ENCODE data around the gene CEP55. TPM values are rescaled to one million over a fixed set of nuclear protein-coding genes. Genes with fewer than 3 reads are reported as not detected.

CEP55 gene
- total and polyA plus RNA-seq, 4 donors: 1.6 to 3.5 (median 1.8) TPM

DNA sequence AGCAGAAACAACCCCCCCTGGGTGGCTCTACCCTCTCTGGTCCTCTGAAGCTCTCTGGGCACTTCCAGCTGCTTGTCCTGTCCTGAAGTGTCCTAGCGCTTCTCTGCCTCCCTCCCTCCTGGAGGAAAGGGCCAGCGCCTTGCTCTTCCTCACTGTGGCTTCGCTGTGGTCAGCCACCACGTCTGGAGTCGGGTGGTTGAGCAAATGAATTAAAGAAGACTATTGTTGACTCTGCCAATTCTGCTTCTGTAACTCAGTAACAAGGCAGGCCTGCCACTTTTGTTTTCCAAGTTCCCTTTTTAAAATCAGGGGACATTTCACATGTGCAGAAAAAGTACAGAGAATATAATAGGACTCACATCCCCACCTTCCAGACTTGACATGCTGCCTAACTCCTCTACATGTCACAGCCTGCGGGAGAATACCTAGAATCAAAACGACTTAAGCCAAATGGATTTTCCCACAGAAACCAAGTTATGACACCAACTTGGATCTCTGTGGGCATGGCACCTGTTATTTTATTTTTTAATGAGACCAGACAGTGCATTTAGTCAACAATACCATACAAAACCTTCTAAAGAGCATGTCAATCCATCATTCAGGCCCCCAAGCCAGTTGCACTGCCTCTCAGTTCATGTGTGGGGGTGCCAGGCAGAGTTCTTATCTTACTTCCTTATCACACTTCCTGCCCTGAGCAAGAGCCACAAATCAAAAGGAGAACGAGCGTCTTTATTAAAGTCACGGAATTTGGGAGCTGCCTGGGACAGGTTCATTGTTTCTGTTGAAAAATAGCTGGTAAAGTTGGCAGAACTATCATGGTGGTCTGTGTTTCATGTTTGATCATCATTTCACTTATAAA lies 76.9 kb downstream of the CEP55 start:
- Histone ChIP-seq H3K4me1 (ENCODE audit: control insufficient read depth in 5 of 5, insufficient read depth in 5 of 5, low read length in 5 of 5) (peaks cover 0 to 2% (median 0%) of the 10 kb centered on the region in 5 donors), H3K4me3 (no peak overlapping the region), H3K27me3 (ENCODE audit: control insufficient read depth in 3 of 3, insufficient read depth in 3 of 3, low read length in 2 of 3) (peaks cover 0 to 35% (median 21%) of the 10 kb centered on the region in 3 donors), H3K9me3 (ENCODE audit: control insufficient read depth in 4 of 4, insufficient read depth in 3 of 4, low read length in 3 of 4) (no peaks in the 10 kb centered on the region), H3K27ac (ENCODE audit: low read depth in 1 of 2, low read length in 1 of 2) (no peak overlapping the region), H3K9ac (ENCODE audit: insufficient read depth in 1 of 2, low read length in 2 of 2) (no peak overlapping the region), H3K36me3 (ENCODE audit: control insufficient read depth in 4 of 4, insufficient read depth in 4 of 4, low read length in 4 of 4) (no peaks in the 10 kb centered on the region)
- WGBS, 2 donors: 11 to 25% methylated on average over 10 of the region's 10 CpGs
- TF ChIP-seq, protein P1, sequence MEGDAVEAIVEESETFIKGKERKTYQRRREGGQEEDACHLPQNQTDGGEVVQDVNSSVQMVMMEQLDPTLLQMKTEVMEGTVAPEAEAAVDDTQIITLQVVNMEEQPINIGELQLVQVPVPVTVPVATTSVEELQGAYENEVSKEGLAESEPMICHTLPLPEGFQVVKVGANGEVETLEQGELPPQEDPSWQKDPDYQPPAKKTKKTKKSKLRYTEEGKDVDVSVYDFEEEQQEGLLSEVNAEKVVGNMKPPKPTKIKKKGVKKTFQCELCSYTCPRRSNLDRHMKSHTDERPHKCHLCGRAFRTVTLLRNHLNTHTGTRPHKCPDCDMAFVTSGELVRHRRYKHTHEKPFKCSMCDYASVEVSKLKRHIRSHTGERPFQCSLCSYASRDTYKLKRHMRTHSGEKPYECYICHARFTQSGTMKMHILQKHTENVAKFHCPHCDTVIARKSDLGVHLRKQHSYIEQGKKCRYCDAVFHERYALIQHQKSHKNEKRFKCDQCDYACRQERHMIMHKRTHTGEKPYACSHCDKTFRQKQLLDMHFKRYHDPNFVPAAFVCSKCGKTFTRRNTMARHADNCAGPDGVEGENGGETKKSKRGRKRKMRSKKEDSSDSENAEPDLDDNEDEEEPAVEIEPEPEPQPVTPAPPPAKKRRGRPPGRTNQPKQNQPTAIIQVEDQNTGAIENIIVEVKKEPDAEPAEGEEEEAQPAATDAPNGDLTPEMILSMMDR (IDR thresholded peaks at IDR 0.05; ENCODE audit: control extremely low read depth, extremely low read depth): no peak
- DNase-seq (peak in 1 of 3 donors; percentile 29), ATAC-seq (ENCODE audit: insufficient read depth, low FRiP score) (no peak)

DNA sequence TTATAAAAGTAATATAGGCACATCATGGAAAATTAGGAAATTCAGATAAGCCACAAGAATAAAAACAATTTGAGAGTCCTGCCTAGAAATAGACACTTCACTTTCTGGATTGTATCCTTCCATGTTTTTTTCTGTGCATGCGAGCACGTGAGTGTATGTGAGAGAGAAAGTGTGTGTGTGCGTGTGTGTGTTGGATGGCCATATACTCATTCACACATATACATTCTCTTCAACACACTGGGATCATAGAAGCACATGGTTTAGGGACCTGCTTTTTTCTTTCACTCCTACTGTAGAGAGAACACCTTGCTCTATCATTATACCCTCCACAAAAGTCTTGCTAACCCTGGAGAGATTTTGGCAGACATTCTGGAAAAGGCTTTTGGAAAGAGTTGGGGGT lies 77.5 kb downstream of the CEP55 start:
- no peak overlapping the region for H3K27ac ChIP-seq (ENCODE audit: low read depth in 1 of 2, low read length in 1 of 2)
- no peak for ATAC-seq (ENCODE audit: insufficient read depth, low FRiP score)
- 47 to 58% methylated on average over 3 of the region's 3 CpGs for WGBS, 2 donors

DNA sequence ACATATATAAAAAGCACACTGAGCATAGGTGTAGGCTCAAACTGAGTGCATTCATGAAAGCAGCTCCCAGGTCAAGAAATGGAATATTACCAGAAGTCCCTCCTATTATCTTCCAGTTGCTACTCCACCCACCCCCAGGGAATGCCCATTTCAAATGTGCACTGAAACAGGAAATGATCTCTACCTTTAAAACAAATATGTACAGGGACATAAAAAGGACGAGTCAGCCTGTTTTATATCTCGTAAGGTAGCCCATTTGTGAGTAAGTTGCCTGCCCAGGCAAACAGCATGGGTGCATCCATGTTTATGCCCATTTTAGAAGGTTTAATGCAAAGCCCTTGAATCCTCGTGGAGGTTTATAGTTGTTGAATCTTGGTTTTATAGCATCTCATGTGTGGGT lies 80.5 kb downstream of the CEP55 start:
- Histone ChIP-seq H3K9me3 (ENCODE audit: control insufficient read depth in 4 of 4, insufficient read depth in 3 of 4, low read length in 3 of 4) (peaks cover 0 to 7% (median 3%) of the 10 kb centered on the region in 4 donors), H3K4me3 (no peak overlapping the region), H3K36me3 (ENCODE audit: control insufficient read depth in 4 of 4, insufficient read depth in 4 of 4, low read length in 4 of 4) (no peaks in the 10 kb centered on the region), H3K27me3 (ENCODE audit: control insufficient read depth in 3 of 3, insufficient read depth in 3 of 3, low read length in 2 of 3) (peaks cover 0 to 5% (median 1%) of the 10 kb centered on the region in 3 donors), H3K27ac (ENCODE audit: low read depth in 1 of 2, low read length in 1 of 2) (no peak overlapping the region), H3K4me1 (ENCODE audit: control insufficient read depth in 5 of 5, insufficient read depth in 5 of 5, low read length in 5 of 5) (peaks cover 0 to 2% (median 0%) of the 10 kb centered on the region in 5 donors), H3K9ac (ENCODE audit: insufficient read depth in 1 of 2, low read length in 2 of 2) (no peak overlapping the region)
- TF ChIP-seq, protein P1 (IDR thresholded peaks at IDR 0.05; ENCODE audit: control extremely low read depth, extremely low read depth): no peak
- ATAC-seq (ENCODE audit: insufficient read depth, low FRiP score) (no peak), DNase-seq (no peak)
- WGBS, 2 donors: 72 to 86% methylated on average over 3 of the region's 3 CpGs

More for the DNA sequence above, 77.5 kb downstream of the CEP55 start:
- Histone ChIP-seq H3K36me3 (ENCODE audit: control insufficient read depth in 4 of 4, insufficient read depth in 4 of 4, low read length in 4 of 4) (no peaks in the 10 kb centered on the region), H3K27me3 (ENCODE audit: control insufficient read depth in 3 of 3, insufficient read depth in 3 of 3, low read length in 2 of 3) (peaks cover 0 to 28% (median 14%) of the 10 kb centered on the region in 3 donors), H3K4me1 (ENCODE audit: control insufficient read depth in 5 of 5, insufficient read depth in 5 of 5, low read length in 5 of 5) (peaks cover 0 to 2% (median 0%) of the 10 kb centered on the region in 5 donors), H3K9ac (ENCODE audit: insufficient read depth in 1 of 2, low read length in 2 of 2) (no peak overlapping the region), H3K9me3 (ENCODE audit: control insufficient read depth in 4 of 4, insufficient read depth in 3 of 4, low read length in 3 of 4) (peaks cover 0 to 3% (median 0%) of the 10 kb centered on the region in 4 donors), H3K4me3 (no peak overlapping the region)
- TF ChIP-seq, protein P1 (IDR thresholded peaks at IDR 0.05; ENCODE audit: control extremely low read depth, extremely low read depth): no peak
- peak in 1 of 3 donors; percentile 12 for DNase-seq

All from lung (tissue), 12 donors.